Fibroblast of skin of back (primary cell): ENCODE data around the gene PHYKPL.
"Not testable (repeated sequence)": the region's sequence is repeated elsewhere in the genome, so short reads cannot be mapped to it uniquely, and the experiment has no call there.

Experiments used
- DNase-seq: peaks from one replicate; pipeline ENCODE4 v3.0.0-alpha.2; 2013

PHYKPL gene

DNA sequence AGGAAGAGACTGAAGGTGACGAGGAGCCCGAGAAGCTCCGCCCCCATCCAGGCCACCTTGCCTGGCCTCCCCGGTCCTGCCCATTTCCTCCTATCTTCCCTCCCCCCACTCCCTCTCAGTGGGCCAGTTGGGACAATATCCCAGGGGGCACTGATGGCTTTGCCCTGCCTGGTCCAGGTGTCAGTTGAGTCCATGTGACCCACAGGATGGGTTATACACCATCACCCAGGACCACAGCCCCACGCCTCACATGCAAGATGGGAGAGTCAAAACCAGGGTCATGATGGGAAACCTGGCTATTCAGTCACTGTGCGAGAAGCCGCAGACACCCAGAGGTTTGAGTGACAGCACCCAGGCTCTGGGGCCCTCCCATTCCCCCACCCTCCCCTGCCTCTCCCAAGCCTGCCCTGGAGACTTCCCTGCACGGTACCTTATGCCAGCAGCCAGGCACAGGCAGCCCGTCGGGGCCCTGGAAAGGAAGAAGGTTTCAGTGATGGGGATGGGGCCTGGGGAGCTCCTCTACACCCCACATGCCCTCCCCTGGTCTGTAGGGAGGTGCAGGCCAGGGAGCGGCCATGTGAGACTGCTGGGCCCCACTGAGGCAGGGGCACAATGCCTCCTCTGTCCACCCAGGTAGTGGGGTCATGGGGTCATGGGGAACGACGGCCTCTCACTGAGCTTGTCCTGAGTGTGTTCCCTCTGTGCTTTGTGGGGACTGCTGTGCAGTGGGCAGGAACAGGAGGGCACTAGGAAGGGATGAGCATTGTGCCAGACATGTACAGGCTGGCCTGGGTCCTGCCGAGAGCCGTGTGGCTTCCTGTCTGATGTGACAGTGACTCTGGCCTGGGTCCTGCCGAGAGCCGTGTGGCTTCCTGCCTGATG is 6.3 kb upstream of the PHYKPL start:
- no peak for DNase-seq

DNA sequence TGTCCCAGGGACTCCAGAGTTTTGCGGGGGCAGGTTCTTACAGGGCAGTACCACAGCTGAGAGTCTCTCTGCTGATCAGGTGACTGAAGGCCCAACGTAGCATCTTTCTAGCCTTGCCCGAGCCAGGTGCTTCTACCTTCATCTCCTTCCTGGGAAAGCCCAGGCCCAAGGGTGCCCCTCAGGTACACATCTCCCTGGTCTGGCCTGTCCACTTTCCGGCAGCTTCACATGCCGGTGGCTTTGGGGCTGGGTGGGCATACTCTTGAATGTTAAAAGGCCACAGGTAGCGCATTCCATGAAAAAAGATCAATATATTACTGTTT is 5.7 kb upstream of the PHYKPL start:
- no peak for DNase-seq

GRCh38 chr5:178237431-178238312 is 5.1 kb upstream of the PHYKPL start:
- no peak for DNase-seq

GRCh38 chr5:178236679-178237078 is 4.1 kb upstream of the PHYKPL start:
- DNase-seq: peak; percentile 43

- no peak for DNase-seq
These were observed 3.5 kb upstream of the PHYKPL start for GRCh38 chr5:178236126-178236525.

DNA sequence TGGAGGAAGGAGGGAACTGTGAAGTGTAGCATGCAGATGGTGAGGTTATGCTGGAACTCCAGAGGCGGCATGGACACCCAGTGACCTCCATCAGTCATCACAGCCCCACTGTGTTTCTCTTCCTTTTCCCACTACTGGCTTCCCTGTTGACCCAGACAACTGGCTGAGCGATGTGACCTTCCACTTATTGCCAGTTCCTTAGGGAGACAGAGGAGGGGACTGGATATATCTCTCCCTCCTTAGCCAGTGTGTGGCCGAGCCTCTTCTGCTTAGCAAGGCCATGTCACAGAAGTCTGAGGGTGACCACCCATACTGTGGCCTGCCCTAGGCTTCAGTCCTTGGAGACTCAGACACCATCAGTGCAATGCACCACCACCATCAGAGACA is 3.0 kb upstream of the PHYKPL start:
- DNase-seq: no peak

- peak; percentile 60 for DNase-seq
These were observed 2.4 kb upstream of the PHYKPL start for GRCh38 chr5:178234750-178235587.

DNA sequence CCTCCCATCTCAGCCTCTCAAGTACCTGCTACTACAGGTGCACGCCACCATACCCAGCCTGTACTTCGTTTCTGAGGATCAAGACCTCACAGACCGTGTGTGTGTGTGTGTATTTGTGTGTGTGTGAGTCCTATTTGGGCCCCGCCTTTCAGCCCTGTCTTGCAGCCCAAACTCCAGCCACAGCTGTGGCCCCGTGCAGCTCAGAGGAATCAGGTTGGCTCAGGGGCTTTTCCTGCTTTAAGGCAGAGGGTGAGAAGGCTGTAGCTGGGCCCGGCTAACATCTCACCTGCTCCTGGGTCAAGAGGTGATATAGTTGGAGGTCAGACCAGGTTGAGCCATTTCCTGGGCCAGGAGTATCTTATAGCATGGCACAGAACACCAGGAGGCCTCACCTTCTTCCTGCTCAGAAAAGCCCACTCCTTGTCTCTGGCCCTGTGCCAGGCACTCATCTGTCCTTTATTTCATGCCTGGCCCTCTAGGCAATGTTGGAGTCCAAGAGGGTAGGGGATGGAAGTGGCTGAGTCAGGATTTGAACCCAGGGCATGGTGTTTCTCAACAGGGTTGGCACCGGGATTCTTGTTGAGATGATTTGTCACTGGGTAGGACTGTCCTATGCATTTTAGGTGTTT is 1.6 kb upstream of the PHYKPL start:
- DNase-seq: no peak

GRCh38 chr5:178232920-178233429 is 373 bp upstream of the PHYKPL start:
- no peak for DNase-seq

DNA sequence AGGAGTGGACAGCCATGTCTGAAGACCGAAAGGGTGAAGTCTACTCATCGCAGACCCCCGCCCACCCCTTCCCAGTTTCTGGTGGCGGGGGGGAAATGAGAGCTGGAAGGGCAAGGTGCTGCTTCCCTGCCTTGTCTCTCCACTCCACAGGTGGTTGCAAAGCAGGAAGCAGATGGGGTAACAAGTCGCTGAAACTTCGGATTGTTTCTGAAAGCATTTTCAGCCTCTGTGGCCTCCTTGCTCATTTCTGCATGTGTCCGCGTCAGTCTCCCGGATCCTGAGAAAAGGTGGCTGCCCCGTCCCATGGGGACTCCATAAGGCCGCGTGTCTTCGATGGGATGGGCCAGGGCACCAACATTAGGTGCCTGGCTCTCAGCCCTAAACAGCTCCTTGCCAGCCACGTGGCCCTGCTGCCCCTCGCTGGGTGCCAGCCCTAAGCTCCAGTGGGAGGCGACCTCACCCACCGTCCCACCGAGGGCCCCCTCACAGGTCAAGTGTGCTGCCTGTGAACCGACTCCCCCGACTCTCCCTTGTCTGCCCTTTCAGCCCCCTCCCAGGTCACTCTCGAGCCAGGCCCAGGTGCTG is 971 bp downstream of the PHYKPL start:
- no peak for DNase-seq

- DNase-seq: no peak
These were observed 1.6 kb downstream of the PHYKPL start for GRCh38 chr5:178230879-178231538.

- DNase-seq: no peak
These were observed 2.7 kb downstream of the PHYKPL start for GRCh38 chr5:178229861-178230260.

DNA sequence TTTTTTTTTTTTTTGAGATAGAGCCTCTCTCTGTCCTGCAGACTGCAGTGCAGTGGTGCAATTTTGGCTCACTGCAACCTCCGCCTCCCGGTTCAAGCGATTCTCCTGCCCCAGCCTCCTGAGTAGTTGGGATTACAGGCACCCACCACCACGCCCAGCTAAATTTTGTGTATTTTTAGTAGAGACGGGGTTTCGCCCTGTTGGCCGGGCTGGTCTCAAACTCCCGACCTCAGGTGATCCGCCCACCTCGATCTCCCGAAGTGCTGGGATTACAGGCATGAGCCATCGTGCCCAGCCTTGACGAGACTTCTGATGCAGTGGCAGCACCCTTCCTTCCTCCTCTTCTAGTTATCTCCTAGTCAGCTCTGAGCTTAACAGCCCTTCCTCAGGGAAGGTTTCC is 3.5 kb downstream of the PHYKPL start:
- DNase-seq: not testable (repeated sequence)

GRCh38 chr5:178228609-178229008 is 4.0 kb downstream of the PHYKPL start:
- DNase-seq: no peak

- no peak for DNase-seq
These were observed 4.7 kb downstream of the PHYKPL start for GRCh38 chr5:178227929-178228328.

DNA sequence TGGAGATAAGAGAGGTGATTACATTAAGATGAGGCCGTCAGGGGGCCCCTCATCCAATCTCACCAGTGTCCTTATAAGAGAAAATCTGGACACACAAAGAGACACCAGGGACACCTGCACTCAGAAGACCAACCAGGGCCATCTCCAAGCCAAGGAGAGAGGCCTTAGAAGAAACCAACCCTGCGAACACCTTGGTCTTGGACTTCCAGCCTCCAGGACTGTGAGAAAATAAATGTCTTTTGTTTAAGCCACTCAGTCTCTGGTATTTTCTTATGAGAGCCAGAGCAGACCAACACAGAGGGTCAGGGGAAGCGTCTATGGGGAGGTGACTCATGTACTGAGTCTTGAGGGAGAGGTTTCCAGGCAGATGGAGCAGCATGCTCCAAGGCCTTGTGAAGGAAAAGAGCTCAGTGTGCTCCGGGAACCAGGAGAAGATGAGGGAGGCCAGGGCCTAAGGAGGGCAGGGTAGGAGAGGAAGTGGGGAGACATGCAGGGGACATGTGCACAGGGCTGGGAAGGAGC is 5.4 kb downstream of the PHYKPL start:
- no peak for DNase-seq

DNA sequence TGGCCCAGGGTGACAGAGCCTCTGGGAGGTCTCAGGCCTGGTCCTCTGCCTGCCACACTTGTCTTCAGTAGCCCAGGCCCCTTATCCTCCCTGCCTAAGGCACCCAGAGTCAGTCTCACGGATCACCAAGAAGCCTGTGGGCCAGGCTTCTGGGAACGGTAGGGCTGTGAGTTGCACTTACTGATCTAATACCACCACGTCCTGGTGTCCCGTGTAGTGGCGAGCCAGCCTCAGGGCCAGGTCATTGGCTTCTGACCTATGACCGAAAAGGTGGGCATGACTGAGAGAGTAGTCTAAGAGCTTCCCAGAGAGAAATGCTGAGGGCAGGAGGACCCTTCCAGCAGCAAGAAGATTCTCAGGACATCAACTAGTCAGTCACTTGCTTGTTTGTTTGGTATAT is 7.4 kb downstream of the PHYKPL start:
- DNase-seq: no peak

DNA sequence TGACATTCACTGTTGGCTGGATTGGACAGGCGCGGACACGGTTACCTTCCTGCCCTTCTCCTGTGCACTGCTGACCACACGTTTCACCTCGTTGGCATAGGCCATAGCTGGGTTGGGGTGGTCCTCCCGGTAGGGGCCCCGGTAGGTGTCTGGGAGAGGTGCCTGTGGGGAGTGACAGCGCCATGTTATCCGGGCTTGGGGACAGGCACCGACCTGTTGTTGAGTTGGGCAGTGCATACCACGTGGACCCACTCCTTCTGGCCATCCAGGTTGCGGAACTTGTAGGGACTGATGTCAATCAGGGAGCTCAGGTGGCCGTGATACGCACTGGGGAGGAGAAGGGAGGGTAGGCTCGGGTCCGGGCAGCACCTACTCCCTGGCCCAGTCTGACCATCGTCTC is 8.2 kb downstream of the PHYKPL start:
- no peak for DNase-seq

GRCh38 chr5:178223828-178224335 is 8.7 kb downstream of the PHYKPL start:
- DNase-seq: no peak

DNA sequence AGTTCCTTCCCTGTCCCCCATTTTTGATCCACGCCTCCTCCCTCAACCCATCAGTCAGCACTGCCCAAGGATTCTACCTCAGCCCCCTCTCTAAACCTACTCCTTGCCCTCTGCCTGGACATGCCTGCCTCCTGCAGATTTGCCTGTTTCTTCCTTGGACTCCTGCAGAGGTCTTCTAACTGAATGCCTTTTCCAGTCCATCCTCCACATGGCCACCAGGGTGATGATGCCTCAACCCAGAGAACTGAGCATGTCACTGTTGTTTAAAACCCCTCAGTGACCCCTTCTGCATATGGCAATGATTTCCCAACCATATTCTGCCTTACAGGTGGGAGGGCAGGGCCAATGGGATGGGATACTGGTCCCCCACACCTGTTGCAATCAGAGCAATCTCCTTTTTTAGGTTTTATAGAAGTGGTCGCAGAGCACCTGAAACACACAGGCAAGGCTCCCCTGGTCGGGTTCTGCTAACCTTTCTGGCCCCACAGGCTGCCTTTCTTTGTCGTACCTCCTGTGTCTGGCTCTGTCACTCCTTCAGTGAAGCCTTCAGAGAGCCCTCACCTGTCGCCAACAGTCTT is 9.3 kb downstream of the PHYKPL start:
- DNase-seq: no peak
